Adrenal gland (tissue), 5 donors: ENCODE results near the gene GPAT2.
"Not testable (repeated sequence)": the region's sequence is repeated elsewhere in the genome, so short reads cannot be mapped to it uniquely, and the experiment has no call there.

ENCODE experiments used
- POLR2A ChIP-seq, 2 donors: fragments of 450-650 bp; IDR thresholded peaks; one replicate each; pipeline ENCODE4 v1.6.1; 2017; ENCODE audit warnings: antibody characterized with exemption in 2 of 2, mild to moderate bottlenecking in 2 of 2, moderate library complexity in 1 of 2
- TF ChIP-seq, protein P1 (sequence below), 6 experiments: fragments of 450-650 bp in 4 of 6; fragments of 200-600 bp in 2 of 6; sonication (generic) in 1 of 6; IDR thresholded peaks; 1 replicate in 5 of 6; 2 replicates in 1 of 6; pipeline versions ENCODE4 v1.5.1 to v1.8.0; 2016 to 2021; ENCODE audit warnings: antibody characterized with exemption in 6 of 6, mild to moderate bottlenecking in 2 of 6, moderate library complexity in 1 of 6
- donor health status: DM: no; HTN: no; CAD: no.

DNA sequence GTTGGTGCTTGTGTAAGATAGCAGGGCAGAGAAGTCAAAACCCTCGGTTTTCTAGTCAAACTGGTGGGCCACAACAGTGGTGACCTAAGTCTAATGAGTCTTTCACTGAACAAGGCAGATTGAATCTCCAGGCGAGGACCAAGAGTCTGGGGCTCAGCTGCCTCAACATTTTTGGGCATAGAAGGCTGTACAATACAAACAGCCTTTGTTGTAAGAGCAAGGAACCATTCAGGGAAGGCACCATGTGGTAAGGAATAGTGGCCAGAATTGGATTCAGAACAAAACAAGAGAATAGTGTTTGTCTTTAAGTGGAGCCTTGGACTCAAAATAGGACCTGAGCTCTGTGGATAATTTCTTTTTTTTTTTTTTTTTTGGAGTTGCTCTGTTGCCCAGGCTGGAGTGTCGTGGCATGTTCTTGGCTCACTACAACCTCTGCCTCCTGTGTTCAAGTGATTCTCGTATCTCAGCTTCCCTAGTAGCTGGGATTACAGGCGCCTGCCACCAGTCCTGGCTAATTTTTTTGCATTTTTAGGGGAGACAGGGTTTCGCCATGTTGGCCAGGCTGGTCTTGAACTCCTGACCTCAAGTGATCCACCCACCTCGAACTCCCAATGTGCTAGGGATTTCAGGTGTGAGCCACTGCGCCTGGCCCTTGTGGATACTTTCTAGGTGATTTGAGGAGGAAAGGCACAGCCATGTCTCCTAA lies 22.5 kb downstream of the GPAT2 start:
- TF ChIP-seq, protein P1, sequence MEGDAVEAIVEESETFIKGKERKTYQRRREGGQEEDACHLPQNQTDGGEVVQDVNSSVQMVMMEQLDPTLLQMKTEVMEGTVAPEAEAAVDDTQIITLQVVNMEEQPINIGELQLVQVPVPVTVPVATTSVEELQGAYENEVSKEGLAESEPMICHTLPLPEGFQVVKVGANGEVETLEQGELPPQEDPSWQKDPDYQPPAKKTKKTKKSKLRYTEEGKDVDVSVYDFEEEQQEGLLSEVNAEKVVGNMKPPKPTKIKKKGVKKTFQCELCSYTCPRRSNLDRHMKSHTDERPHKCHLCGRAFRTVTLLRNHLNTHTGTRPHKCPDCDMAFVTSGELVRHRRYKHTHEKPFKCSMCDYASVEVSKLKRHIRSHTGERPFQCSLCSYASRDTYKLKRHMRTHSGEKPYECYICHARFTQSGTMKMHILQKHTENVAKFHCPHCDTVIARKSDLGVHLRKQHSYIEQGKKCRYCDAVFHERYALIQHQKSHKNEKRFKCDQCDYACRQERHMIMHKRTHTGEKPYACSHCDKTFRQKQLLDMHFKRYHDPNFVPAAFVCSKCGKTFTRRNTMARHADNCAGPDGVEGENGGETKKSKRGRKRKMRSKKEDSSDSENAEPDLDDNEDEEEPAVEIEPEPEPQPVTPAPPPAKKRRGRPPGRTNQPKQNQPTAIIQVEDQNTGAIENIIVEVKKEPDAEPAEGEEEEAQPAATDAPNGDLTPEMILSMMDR (IDR thresholded peaks at IDR 0.05) = not testable (repeated sequence)
- TF ChIP-seq POLR2A (IDR thresholded peaks at IDR 0.05) = not testable (repeated sequence)
